Neural crest cell (in vitro differentiated cells): Measurements from ENCODE around the gene EPO. TPM values are rescaled to one million over a fixed set of nuclear protein-coding genes. Genes with fewer than 3 reads are reported as not detected.

Source experiments
- DNase-seq: peaks from one replicate; pipeline ENCODE4 v3.0.0; 2021; ENCODE audit warnings: low read depth, mixed read lengths, low spot score
- H3K27ac Mint-ChIP-seq: one replicate; pipeline ENCODE4 v1.8.0; 2021; ENCODE audit warnings: mild to moderate bottlenecking, mixed read lengths; ENCODE audit not compliant: unreplicated experiment
- H3K27me3 Mint-ChIP-seq: 2 replicates; pipeline ENCODE4 v1.8.0; 2021; ENCODE audit warnings: low read depth, mild to moderate bottlenecking, mixed read lengths
- H3K36me3 Mint-ChIP-seq: 2 replicates; pipeline ENCODE4 v1.8.0; 2021; ENCODE audit warnings: low read depth, mild to moderate bottlenecking, mixed read lengths
- H3K4me1 Mint-ChIP-seq: 2 replicates; pipeline ENCODE4 v1.8.0; 2021; ENCODE audit warnings: mixed read lengths
- H3K4me3 Mint-ChIP-seq: one replicate; pipeline ENCODE4 v1.8.0; 2021; ENCODE audit warnings: mild to moderate bottlenecking, mixed read lengths
- H3K9me3 Mint-ChIP-seq: 2 replicates; pipeline ENCODE4 v1.8.0; 2021; ENCODE audit warnings: mixed read lengths
- CTCF ChIP-seq: fragments of 200-600 bp; sonication (generic); conservative IDR thresholded peaks from 2 replicates; pipeline ENCODE4 v1.5.0; 2021; ENCODE audit warnings: antibody characterized with exemption, mild to moderate bottlenecking
- total RNA-seq: library from RNA; stranded (reverse); gene quantifications from 2 replicates; pipeline ENCODE4 v1.2.1, GENCODE V29; 2021

EPO gene
- total RNA-seq, 1 donor from 2014 or later, result 0.30 TPM

- Mint-ChIP-seq H3K4me1 (peaks cover 5% of the 10 kb centered on the region), H3K4me3 (peak overlapping the region; percentile 72), H3K36me3 (peaks cover 6% of the 10 kb centered on the region), H3K9me3 (no peaks in the 10 kb centered on the region), H3K27me3 (no peaks in the 10 kb centered on the region), H3K27ac (no peak overlapping the region)
- no peak for TF ChIP-seq CTCF
- no peak for DNase-seq
Measured at GRCh38 chr7:100682991-100683658, 37.1 kb upstream of the EPO start.

- Mint-ChIP-seq H3K4me1 (peaks cover 5% of the 10 kb centered on the region), H3K9me3 (no peaks in the 10 kb centered on the region), H3K27ac (no peak overlapping the region), H3K4me3 (peak overlapping the region; percentile 72), H3K36me3 (peaks cover 3% of the 10 kb centered on the region), H3K27me3 (no peaks in the 10 kb centered on the region)
- no peak for TF ChIP-seq CTCF
- no peak for DNase-seq
Measured at GRCh38 chr7:100683659-100684533, 36.4 kb upstream of the EPO start.

- Mint-ChIP-seq H3K4me3 (peak overlapping the region; percentile 19), H3K27ac (no peak overlapping the region), H3K4me1 (peaks cover 5% of the 10 kb centered on the region), H3K9me3 (no peaks in the 10 kb centered on the region), H3K27me3 (no peaks in the 10 kb centered on the region), H3K36me3 (peaks cover 3% of the 10 kb centered on the region)
- no peak for DNase-seq
- no peak for TF ChIP-seq CTCF
Measured at GRCh38 chr7:100684534-100685042, 35.7 kb upstream of the EPO start.

GRCh38 chr7:100685049-100685605 is 35.1 kb upstream of the EPO start:
- Mint-ChIP-seq H3K27ac (no peak overlapping the region), H3K4me1 (peaks cover 3% of the 10 kb centered on the region), H3K4me3 (no peak overlapping the region), H3K36me3 (peaks cover 2% of the 10 kb centered on the region), H3K9me3 (no peaks in the 10 kb centered on the region), H3K27me3 (no peaks in the 10 kb centered on the region)
- TF ChIP-seq CTCF, result no peak
- DNase-seq, result no peak

- H3K27ac Mint-ChIP-seq, result no peak overlapping the region
Measured at GRCh38 chr7:100685631-100686145, 34.6 kb upstream of the EPO start.

More at GRCh38 chr7:100685631-100686145, 34.6 kb upstream of the EPO start:
- H3K4me3 Mint-ChIP-seq, result no peak overlapping the region
- no peaks in the 10 kb centered on the region for H3K9me3 Mint-ChIP-seq
- no peaks in the 10 kb centered on the region for H3K27me3 Mint-ChIP-seq
- DNase-seq, result no peak
- no peaks in the 10 kb centered on the region for H3K36me3 Mint-ChIP-seq
- TF ChIP-seq CTCF, result no peak
- H3K4me1 Mint-ChIP-seq, result no peaks in the 10 kb centered on the region
